C4-2B (cell line): ENCODE results near the gene CFAP97.
A peak's percentile ranks its signal among the peaks of the same experiment; 100 is the strongest.

Source experiments
- H3K27ac ChIP-seq: fragments of 450-650 bp; 2 replicates; pipeline ENCODE4 v1.5.1; 2017
- ZFX ChIP-seq: fragments of 450-650 bp; IDR thresholded peaks from 2 replicates; pipeline ENCODE4 v1.6.1; 2017
- TF ChIP-seq, protein P1 (sequence below): fragments of 450-650 bp; conservative IDR thresholded peaks from 2 replicates; pipeline ENCODE4 v1.5.1; 2017; ENCODE audit warnings: mild to moderate bottlenecking

Gene CFAP97

GRCh38 chr4:185137233-185137925, 66.4 kb downstream of the CFAP97 start:
- TF ChIP-seq ZFX: no peak
- TF ChIP-seq, protein P1, sequence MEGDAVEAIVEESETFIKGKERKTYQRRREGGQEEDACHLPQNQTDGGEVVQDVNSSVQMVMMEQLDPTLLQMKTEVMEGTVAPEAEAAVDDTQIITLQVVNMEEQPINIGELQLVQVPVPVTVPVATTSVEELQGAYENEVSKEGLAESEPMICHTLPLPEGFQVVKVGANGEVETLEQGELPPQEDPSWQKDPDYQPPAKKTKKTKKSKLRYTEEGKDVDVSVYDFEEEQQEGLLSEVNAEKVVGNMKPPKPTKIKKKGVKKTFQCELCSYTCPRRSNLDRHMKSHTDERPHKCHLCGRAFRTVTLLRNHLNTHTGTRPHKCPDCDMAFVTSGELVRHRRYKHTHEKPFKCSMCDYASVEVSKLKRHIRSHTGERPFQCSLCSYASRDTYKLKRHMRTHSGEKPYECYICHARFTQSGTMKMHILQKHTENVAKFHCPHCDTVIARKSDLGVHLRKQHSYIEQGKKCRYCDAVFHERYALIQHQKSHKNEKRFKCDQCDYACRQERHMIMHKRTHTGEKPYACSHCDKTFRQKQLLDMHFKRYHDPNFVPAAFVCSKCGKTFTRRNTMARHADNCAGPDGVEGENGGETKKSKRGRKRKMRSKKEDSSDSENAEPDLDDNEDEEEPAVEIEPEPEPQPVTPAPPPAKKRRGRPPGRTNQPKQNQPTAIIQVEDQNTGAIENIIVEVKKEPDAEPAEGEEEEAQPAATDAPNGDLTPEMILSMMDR: no peak
- no peak overlapping the region for H3K27ac ChIP-seq

GRCh38 chr4:185134307-185134869, 69.4 kb downstream of the CFAP97 start:
- no peak for TF ChIP-seq ZFX
- TF ChIP-seq, protein P1: peak; percentile 81
- no peak overlapping the region for H3K27ac ChIP-seq

GRCh38 chr4:185128272-185129119, 75.3 kb downstream of the CFAP97 start:
- TF ChIP-seq, protein P1: no peak
- TF ChIP-seq ZFX: no peak
- no peak overlapping the region for H3K27ac ChIP-seq

GRCh38 chr4:185127021-185127925, 76.5 kb downstream of the CFAP97 start:
- TF ChIP-seq, protein P1: no peak
- TF ChIP-seq ZFX: no peak
- no peak overlapping the region for H3K27ac ChIP-seq

GRCh38 chr4:185124006-185124405, 79.8 kb downstream of the CFAP97 start:
- H3K27ac ChIP-seq: no peak overlapping the region
- TF ChIP-seq ZFX: no peak
- TF ChIP-seq, protein P1: no peak

GRCh38 chr4:185122681-185123345, 81.0 kb downstream of the CFAP97 start:
- no peak for TF ChIP-seq ZFX
- TF ChIP-seq, protein P1: no peak
- H3K27ac ChIP-seq: no peak overlapping the region
